BLaER1 (cell line): ENCODE results near the gene TOPBP1.
"Not testable (repeated sequence)": the region's sequence is repeated elsewhere in the genome, so short reads cannot be mapped to it uniquely, and the experiment has no call there.

Experiments used
- H3K27ac ChIP-seq: shearing (Covaris generic); formaldehyde crosslinking; 2 replicates; pipeline ENCODE4 v1.8.1; 2022
- H3K27me3 ChIP-seq: shearing (Covaris generic); formaldehyde crosslinking; 2 replicates; pipeline ENCODE4 v1.8.1; 2022
- H3K36me3 ChIP-seq: shearing (Covaris generic); formaldehyde crosslinking; 2 replicates; pipeline ENCODE4 v1.8.1; 2022
- H3K4me1 ChIP-seq: shearing (Covaris generic); formaldehyde crosslinking; 2 replicates; pipeline ENCODE4 v1.8.1; 2022
- H3K4me2 ChIP-seq: shearing (Covaris generic); formaldehyde crosslinking; 2 replicates; pipeline ENCODE4 v1.8.1; 2022
- H3K4me3 ChIP-seq: shearing (Covaris generic); formaldehyde crosslinking; 2 replicates; pipeline ENCODE4 v1.8.1; 2022
- H3K9ac ChIP-seq: shearing (Covaris generic); formaldehyde crosslinking; 2 replicates; pipeline ENCODE4 v1.8.1; 2022
- H3K9me3 ChIP-seq: shearing (Covaris generic); formaldehyde crosslinking; 2 replicates; pipeline ENCODE4 v1.8.1; 2022
- H4K20me1 ChIP-seq: shearing (Covaris generic); formaldehyde crosslinking; 2 replicates; pipeline ENCODE4 v1.8.1; 2022
- Cebpa-rat ChIP-seq: shearing (Covaris generic); IDR thresholded peaks from 2 replicates; pipeline ENCODE4 v1.8.1; 2022

Gene TOPBP1

GRCh38 chr3:133675631-133676335, 14.0 kb upstream of the TOPBP1 start:
- Histone ChIP-seq H3K9ac (no peak overlapping the region), H3K27ac (no peak overlapping the region), H3K4me2 (peak overlapping the region; percentile 33), H4K20me1 (no peaks in the 10 kb centered on the region), H3K27me3 (no peaks in the 10 kb centered on the region), H3K4me3 (no peak overlapping the region), H3K36me3 (no peaks in the 10 kb centered on the region), H3K4me1 (peaks cover 15% of the 10 kb centered on the region), H3K9me3 (no peaks in the 10 kb centered on the region)
- no peak for TF ChIP-seq Cebpa-rat

DNA sequence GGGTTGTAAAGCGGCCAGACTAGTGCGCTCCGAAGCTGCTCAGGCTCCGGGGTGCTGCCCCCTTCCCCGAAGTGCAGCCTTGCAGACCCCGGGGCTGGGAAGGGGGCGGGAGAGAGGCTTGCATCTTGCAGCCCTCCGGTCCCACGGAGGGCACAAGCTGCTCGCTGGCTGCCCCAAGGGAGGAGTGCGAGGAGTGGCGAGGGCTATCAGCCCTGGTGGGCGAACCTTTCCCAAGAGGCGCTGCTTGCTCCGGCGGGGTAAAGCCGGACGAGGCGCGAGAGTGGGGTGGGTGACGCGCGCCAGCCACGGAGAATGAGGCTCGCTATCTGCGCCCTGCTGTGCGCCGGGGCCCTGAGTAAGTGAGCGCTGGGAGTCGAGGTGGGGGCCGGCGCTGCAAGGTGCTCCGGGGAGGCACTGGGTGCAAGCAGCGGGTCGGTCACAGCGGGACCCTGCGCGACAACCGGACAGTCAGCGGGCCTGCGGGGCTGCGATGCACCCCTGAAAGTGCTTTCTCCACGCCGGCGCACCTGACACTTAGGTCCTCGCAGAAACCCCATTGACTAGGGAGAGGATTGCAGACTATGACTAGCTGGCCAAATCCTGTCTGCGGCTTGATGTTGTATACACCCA, 12.7 kb upstream of the TOPBP1 start:
- Histone ChIP-seq H3K36me3 (no peaks in the 10 kb centered on the region), H3K27me3 (no peaks in the 10 kb centered on the region), H3K4me2 (no peak overlapping the region), H4K20me1 (no peaks in the 10 kb centered on the region), H3K27ac (no peak overlapping the region), H3K9me3 (no peaks in the 10 kb centered on the region), H3K9ac (no peak overlapping the region), H3K4me3 (no peak overlapping the region), H3K4me1 (peaks cover 15% of the 10 kb centered on the region)
- no peak for TF ChIP-seq Cebpa-rat

- Histone ChIP-seq H3K27ac (no peak overlapping the region), H3K9ac (no peak overlapping the region), H3K4me3 (no peak overlapping the region), H4K20me1 (no peaks in the 10 kb centered on the region), H3K27me3 (no peaks in the 10 kb centered on the region), H3K4me2 (no peak overlapping the region), H3K4me1 (peaks cover 15% of the 10 kb centered on the region), H3K9me3 (no peaks in the 10 kb centered on the region), H3K36me3 (no peaks in the 10 kb centered on the region)
- TF ChIP-seq Cebpa-rat, result no peak
Measured at GRCh38 chr3:133673746-133674145, 12.0 kb upstream of the TOPBP1 start.

GRCh38 chr3:133672461-133672860, 10.7 kb upstream of the TOPBP1 start:
- Histone ChIP-seq H3K4me2 (no peak overlapping the region), H3K4me3 (no peak overlapping the region), H4K20me1 (no peaks in the 10 kb centered on the region), H3K27me3 (no peaks in the 10 kb centered on the region), H3K9ac (no peak overlapping the region), H3K4me1 (peaks cover 15% of the 10 kb centered on the region), H3K9me3 (no peaks in the 10 kb centered on the region), H3K36me3 (no peaks in the 10 kb centered on the region), H3K27ac (no peak overlapping the region)
- TF ChIP-seq Cebpa-rat, result no peak

GRCh38 chr3:133670525-133670995, 8.8 kb upstream of the TOPBP1 start:
- Histone ChIP-seq H4K20me1 (no peaks in the 10 kb centered on the region), H3K27ac (no peak overlapping the region), H3K9me3 (no peaks in the 10 kb centered on the region), H3K4me1 (peaks cover 3% of the 10 kb centered on the region), H3K4me3 (no peak overlapping the region), H3K9ac (no peak overlapping the region), H3K36me3 (no peaks in the 10 kb centered on the region), H3K27me3 (no peaks in the 10 kb centered on the region), H3K4me2 (no peak overlapping the region)
- TF ChIP-seq Cebpa-rat, result no peak

DNA sequence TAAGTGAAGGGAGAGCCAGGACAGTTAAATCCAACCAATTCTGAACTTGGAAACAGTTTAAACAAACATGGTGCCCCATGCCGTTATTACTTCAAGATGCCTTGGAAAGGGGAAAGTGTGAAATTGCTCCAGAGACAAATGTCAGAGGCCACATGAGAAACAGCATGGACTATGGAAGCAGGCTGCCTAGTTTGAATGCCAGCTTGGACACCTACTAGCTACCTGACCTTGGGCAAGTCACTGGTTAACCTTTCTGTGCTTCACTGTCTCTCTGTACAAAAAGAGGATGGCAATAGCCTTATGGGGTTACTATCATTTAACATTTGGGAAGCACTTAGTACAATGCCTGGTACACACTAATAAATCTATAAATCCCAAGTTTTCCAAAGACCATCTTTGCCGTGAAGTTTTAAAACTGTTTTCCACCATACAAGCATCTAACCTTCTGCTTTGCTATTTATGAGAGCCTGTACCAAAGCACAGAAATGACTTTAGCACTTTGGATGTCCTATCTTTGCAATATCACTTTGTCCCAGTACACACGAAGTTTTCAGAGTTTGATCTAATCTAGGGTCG, 8.3 kb upstream of the TOPBP1 start:
- H3K27me3 ChIP-seq, result no peaks in the 10 kb centered on the region
- no peak overlapping the region for H3K27ac ChIP-seq
- no peak for TF ChIP-seq Cebpa-rat
- H4K20me1 ChIP-seq, result no peaks in the 10 kb centered on the region
- no peaks in the 10 kb centered on the region for H3K36me3 ChIP-seq
- H3K9me3 ChIP-seq, result no peaks in the 10 kb centered on the region
- no peak overlapping the region for H3K9ac ChIP-seq
- no peak overlapping the region for H3K4me3 ChIP-seq
- no peaks in the 10 kb centered on the region for H3K4me1 ChIP-seq
- no peak overlapping the region for H3K4me2 ChIP-seq

DNA sequence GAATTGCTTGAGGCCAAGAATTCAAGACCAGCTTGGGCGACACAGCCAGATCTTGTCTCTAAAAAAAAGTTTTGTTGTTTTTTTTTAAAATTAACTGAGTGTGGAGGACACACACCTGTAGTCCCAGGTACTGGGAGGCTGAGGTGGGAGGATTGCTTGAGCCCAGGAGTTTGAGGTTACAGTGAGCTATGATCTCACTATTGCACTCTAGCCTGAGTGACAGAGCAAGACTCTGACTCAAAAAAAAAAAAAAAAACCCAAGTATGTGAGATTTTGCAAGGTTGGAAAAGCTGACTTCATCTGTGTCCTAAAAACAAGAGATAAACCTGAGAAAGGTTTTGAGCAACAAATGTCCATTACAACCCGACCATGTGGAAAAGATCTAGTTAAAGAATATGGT, 5.4 kb upstream of the TOPBP1 start:
- Histone ChIP-seq H3K4me2 (no peak overlapping the region), H3K27me3 (no peaks in the 10 kb centered on the region), H3K27ac (no peak overlapping the region), H3K4me1 (peaks cover 20% of the 10 kb centered on the region), H3K9ac (no peak overlapping the region), H3K9me3 (no peaks in the 10 kb centered on the region), H3K36me3 (no peaks in the 10 kb centered on the region), H4K20me1 (no peaks in the 10 kb centered on the region), H3K4me3 (no peak overlapping the region)
- TF ChIP-seq Cebpa-rat, result no peak

DNA sequence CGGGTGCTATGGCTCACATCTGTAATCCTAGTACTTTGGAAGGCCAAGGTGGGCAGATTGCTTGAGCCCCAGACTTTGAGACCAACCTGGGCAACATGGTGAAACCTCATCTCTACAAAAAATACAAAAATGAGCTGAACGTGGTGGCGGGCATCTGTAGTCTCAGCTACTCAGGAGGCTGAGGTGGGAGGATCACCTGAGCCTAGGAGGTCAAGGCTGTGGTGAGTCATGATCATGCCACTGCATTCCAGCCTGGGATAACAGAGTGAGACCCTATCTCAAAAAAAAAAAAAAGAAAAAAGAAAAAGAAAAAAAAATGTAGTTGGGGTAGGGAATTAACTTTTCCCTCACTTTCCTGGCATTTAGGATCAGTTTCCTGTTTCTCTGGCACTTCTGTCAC, 3.4 kb upstream of the TOPBP1 start:
- not testable (repeated sequence) for H3K36me3 ChIP-seq, H3K4me3 ChIP-seq, H3K27me3 ChIP-seq, H3K9ac ChIP-seq, H3K4me2 ChIP-seq, H3K9me3 ChIP-seq, H4K20me1 ChIP-seq, H3K27ac ChIP-seq
- H3K4me1 ChIP-seq, result peaks cover 27% of the 10 kb centered on the region

- peaks cover 41% of the 10 kb centered on the region for H3K4me1 ChIP-seq
- H3K9ac ChIP-seq, result no peak overlapping the region
- no peak overlapping the region for H3K4me3 ChIP-seq
- TF ChIP-seq Cebpa-rat, result no peak
- H3K27me3 ChIP-seq, result no peaks in the 10 kb centered on the region
- H3K36me3 ChIP-seq, result peaks cover 7% of the 10 kb centered on the region; the same call in 1 of the 2 replicates
- H3K4me2 ChIP-seq, result no peak overlapping the region
- H4K20me1 ChIP-seq, result peaks cover 20% of the 10 kb centered on the region
- H3K9me3 ChIP-seq, result no peaks in the 10 kb centered on the region
- H3K27ac ChIP-seq, result no peak overlapping the region
Measured at GRCh38 chr3:133663569-133664313, 2.0 kb upstream of the TOPBP1 start.

GRCh38 chr3:133662278-133662651, 524 bp upstream of the TOPBP1 start:
- H3K36me3 ChIP-seq, result peaks cover 22% of the 10 kb centered on the region
- peak overlapping the region; percentile 99 for H3K4me3 ChIP-seq
- peaks cover 49% of the 10 kb centered on the region for H3K4me1 ChIP-seq
- H3K27me3 ChIP-seq, result no peaks in the 10 kb centered on the region
- H3K4me2 ChIP-seq, result peak overlapping the region; percentile 96
- H3K9ac ChIP-seq, result peak overlapping the region; percentile 99
- H3K9me3 ChIP-seq, result no peaks in the 10 kb centered on the region
- peaks cover 31% of the 10 kb centered on the region for H4K20me1 ChIP-seq
- TF ChIP-seq Cebpa-rat, result no peak
- H3K27ac ChIP-seq, result peak overlapping the region; percentile 98
